ENCODE data around the gene TPSB2. TPM values are rescaled to one million over a fixed set of nuclear protein-coding genes. Genes with fewer than 3 reads are reported as not detected.

The TPSB2 gene
- total RNA-seq, 1 experiment from 2014 or later, result not detected

DNA sequence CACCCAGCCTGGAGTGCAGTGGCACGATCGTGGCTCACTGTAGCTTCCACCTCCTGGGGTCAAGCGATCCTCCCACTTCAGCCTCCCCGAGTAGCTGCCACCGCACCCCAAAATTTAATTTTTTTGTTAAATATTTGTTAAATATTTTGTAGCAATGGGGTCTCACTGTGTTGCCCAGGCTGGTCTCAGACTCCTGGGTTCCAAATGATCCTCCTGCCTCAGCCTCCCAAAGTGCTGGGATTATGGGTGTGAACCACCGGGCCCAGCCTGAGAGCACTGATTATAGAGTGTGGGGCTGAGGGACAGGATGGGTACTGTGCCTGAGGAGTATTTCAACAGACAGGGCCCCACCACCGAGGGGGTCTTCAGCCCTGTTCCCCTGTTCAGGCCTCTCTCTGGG is 40.5 kb downstream of the TPSB2 start:
- Histone ChIP-seq H3K9me3 (ENCODE audit: control insufficient read depth in 1 of 2, insufficient read depth in 1 of 2, low read depth in 1 of 2, low read length in 2 of 2) (no peaks in the 10 kb centered on the region), H3K27ac (ENCODE audit: low read depth, low read length) (no peak overlapping the region)
- CTCF ChIA-PET, result no interaction called here

More for the DNA sequence above, 40.5 kb downstream of the TPSB2 start:
- TF ChIP-seq POLR2AphosphoS5 (IDR thresholded peaks at IDR 0.05; ENCODE audit: low read depth, low read length), result no peak
- TF ChIP-seq, protein P1, sequence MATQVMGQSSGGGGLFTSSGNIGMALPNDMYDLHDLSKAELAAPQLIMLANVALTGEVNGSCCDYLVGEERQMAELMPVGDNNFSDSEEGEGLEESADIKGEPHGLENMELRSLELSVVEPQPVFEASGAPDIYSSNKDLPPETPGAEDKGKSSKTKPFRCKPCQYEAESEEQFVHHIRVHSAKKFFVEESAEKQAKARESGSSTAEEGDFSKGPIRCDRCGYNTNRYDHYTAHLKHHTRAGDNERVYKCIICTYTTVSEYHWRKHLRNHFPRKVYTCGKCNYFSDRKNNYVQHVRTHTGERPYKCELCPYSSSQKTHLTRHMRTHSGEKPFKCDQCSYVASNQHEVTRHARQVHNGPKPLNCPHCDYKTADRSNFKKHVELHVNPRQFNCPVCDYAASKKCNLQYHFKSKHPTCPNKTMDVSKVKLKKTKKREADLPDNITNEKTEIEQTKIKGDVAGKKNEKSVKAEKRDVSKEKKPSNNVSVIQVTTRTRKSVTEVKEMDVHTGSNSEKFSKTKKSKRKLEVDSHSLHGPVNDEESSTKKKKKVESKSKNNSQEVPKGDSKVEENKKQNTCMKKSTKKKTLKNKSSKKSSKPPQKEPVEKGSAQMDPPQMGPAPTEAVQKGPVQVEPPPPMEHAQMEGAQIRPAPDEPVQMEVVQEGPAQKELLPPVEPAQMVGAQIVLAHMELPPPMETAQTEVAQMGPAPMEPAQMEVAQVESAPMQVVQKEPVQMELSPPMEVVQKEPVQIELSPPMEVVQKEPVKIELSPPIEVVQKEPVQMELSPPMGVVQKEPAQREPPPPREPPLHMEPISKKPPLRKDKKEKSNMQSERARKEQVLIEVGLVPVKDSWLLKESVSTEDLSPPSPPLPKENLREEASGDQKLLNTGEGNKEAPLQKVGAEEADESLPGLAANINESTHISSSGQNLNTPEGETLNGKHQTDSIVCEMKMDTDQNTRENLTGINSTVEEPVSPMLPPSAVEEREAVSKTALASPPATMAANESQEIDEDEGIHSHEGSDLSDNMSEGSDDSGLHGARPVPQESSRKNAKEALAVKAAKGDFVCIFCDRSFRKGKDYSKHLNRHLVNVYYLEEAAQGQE (IDR thresholded peaks at IDR 0.05; ENCODE audit: low read depth), result no peak
- no peak for TF ChIP-seq POLR2A (IDR thresholded peaks at IDR 0.05; ENCODE audit: borderline replicate concordance, extremely low read depth, insufficient read depth, insufficient read length)
- TF ChIP-seq, protein P2, sequence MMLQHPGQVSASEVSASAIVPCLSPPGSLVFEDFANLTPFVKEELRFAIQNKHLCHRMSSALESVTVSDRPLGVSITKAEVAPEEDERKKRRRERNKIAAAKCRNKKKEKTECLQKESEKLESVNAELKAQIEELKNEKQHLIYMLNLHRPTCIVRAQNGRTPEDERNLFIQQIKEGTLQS (IDR thresholded peaks at IDR 0.05), result no peak
- TF ChIP-seq EZH2 (IDR thresholded peaks at IDR 0.05), result no peak
- no peak for TF ChIP-seq TCF7L2 (IDR thresholded peaks at IDR 0.05; ENCODE audit: borderline replicate concordance, extremely low read depth, insufficient read depth, insufficient read length)
- no peak for TF ChIP-seq ELF1 (IDR thresholded peaks at IDR 0.05; ENCODE audit: borderline replicate concordance, low read depth)
- no peak for TF ChIP-seq SP1 (IDR thresholded peaks at IDR 0.05; ENCODE audit: low read depth)
- H3K9ac ChIP-seq (ENCODE audit: low read length), result no peak overlapping the region
- no peaks in the 10 kb centered on the region for H3K27me3 ChIP-seq (ENCODE audit: insufficient read depth, low read length)
- BruUV-seq (replicated peaks), result no TSS peak
- H3K9me2 ChIP-seq (ENCODE audit: insufficient read depth), result no peaks in the 10 kb centered on the region
- RAD21 ChIA-PET (ENCODE audit: low non-redundant PET in 1 of 2, low total read pairs in 2 of 2, uncharacterized antibody in 2 of 2, unreplicated experiment in 2 of 2), result no interaction called here
- no peak overlapping the region for H2AFZ ChIP-seq (ENCODE audit: low read depth, low read length, poor library complexity, severe bottlenecking)
- H3K4me2 ChIP-seq (ENCODE audit: low read length), result no peak overlapping the region
- H3K4me1 ChIP-seq (ENCODE audit: control insufficient read depth in 1 of 2, insufficient read depth in 2 of 2, low read length in 2 of 2), result peaks cover 22 to 26% of the 10 kb centered on the region in 2 experiments
- H3K4me3 ChIP-seq (replicated peaks in 1 of 2; ENCODE audit: low read depth in 1 of 2, low read length in 2 of 2), result no peak overlapping the region
- H4K20me1 ChIP-seq (ENCODE audit: insufficient read depth), result no peaks in the 10 kb centered on the region
- POLR2A ChIA-PET, result no interaction called here
- DNase-seq (ENCODE audit: low read depth, low spot score), result no peak
- no peaks in the 10 kb centered on the region; the same call in 1 of the 2 replicates for H3K79me2 ChIP-seq (ENCODE audit: insufficient read depth, low read length)
- H3K36me3 ChIP-seq (ENCODE audit: control insufficient read depth in 1 of 2, insufficient read depth in 2 of 2, low read length in 2 of 2), result no peaks in the 10 kb centered on the region
- ATAC-seq, result no peak
- intact Hi-C loops (cut with micrococcal nuclease), result no loop called here
